Esophagus squamous epithelium (tissue), 4 donors: ENCODE data around the gene SH3D21.

Experiments
- POLR2A ChIP-seq, 4 donors: fragments of 450-650 bp; IDR thresholded peaks; one replicate each; pipeline ENCODE4 v1.6.1; 2017; ENCODE audit warnings: antibody characterized with exemption in 4 of 4, mild to moderate bottlenecking in 4 of 4, moderate library complexity in 3 of 4
- TF ChIP-seq, protein P1 (sequence below), 6 experiments: fragments of 450-650 bp in 4 of 6; fragments of 200-600 bp in 2 of 6; sonication (generic) in 2 of 6; IDR thresholded peaks; one replicate each; pipeline ENCODE4 v1.5.1; 2016 to 2019; ENCODE audit warnings: antibody characterized with exemption in 6 of 6, mild to moderate bottlenecking in 4 of 6, moderate library complexity in 4 of 6

- TF ChIP-seq, protein P1, sequence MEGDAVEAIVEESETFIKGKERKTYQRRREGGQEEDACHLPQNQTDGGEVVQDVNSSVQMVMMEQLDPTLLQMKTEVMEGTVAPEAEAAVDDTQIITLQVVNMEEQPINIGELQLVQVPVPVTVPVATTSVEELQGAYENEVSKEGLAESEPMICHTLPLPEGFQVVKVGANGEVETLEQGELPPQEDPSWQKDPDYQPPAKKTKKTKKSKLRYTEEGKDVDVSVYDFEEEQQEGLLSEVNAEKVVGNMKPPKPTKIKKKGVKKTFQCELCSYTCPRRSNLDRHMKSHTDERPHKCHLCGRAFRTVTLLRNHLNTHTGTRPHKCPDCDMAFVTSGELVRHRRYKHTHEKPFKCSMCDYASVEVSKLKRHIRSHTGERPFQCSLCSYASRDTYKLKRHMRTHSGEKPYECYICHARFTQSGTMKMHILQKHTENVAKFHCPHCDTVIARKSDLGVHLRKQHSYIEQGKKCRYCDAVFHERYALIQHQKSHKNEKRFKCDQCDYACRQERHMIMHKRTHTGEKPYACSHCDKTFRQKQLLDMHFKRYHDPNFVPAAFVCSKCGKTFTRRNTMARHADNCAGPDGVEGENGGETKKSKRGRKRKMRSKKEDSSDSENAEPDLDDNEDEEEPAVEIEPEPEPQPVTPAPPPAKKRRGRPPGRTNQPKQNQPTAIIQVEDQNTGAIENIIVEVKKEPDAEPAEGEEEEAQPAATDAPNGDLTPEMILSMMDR (IDR thresholded peaks at IDR 0.05), result no peak
- no peak for TF ChIP-seq POLR2A (IDR thresholded peaks at IDR 0.05)
Observed at GRCh38 chr1:36273024-36273423, 33.1 kb upstream of the SH3D21 start.
